HEK293 (cell line): ENCODE data around the gene FAM118B.

Source experiments
- TCF7L2 ChIP-seq: IDR thresholded peaks from 2 replicates; pipeline ENCODE4 v1.6.1; 2011; ENCODE audit warnings: low read depth, mild to moderate bottlenecking, inconsistent platforms, low read length, moderate library complexity, borderline replicate concordance
- ZNF514 ChIP-seq: fragments of 450-650 bp; formaldehyde crosslinking; IDR thresholded peaks from 2 replicates; pipeline ENCODE4 v1.5.1; 2016; ENCODE audit warnings: missing biosample characterization, missing genetic modification characterization
- ZNF621 ChIP-seq: fragments of 450-650 bp; formaldehyde crosslinking; IDR thresholded peaks from 2 replicates; pipeline ENCODE4 v1.5.1; 2017; ENCODE audit warnings: missing biosample characterization, missing genetic modification characterization
- TF ChIP-seq, protein P1 (sequence below): fragments of 450-650 bp; formaldehyde crosslinking; IDR thresholded peaks from 2 replicates; pipeline ENCODE4 v1.5.1; 2016; ENCODE audit warnings: missing biosample characterization, missing genetic modification characterization
- TF ChIP-seq, protein P2 (sequence below): fragments of 450-650 bp; formaldehyde crosslinking; IDR thresholded peaks from 2 replicates; pipeline ENCODE4 v1.5.1; 2016; ENCODE audit warnings: missing biosample characterization, missing genetic modification characterization

DNA sequence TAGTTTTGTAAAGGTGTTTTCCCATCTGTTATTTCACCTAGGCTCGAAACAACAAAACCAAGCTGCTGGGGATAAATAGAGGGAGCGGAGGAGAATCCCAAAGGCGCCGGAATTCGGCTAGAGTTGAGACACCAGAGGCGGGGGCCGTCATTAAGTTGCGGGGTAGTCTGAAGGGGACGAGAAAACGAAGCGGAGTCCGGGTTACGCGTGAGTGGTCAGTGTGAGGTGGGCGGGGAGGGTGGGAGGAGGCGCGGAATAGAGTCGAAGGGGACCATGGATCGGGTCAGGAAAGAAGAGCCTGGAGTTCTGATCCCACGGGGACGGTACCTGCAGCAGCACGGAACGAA is 56.8 kb downstream of the FAM118B start:
- no peak for TF ChIP-seq ZNF621 (tag by site-specific recombination)
- TF ChIP-seq, protein P1, sequence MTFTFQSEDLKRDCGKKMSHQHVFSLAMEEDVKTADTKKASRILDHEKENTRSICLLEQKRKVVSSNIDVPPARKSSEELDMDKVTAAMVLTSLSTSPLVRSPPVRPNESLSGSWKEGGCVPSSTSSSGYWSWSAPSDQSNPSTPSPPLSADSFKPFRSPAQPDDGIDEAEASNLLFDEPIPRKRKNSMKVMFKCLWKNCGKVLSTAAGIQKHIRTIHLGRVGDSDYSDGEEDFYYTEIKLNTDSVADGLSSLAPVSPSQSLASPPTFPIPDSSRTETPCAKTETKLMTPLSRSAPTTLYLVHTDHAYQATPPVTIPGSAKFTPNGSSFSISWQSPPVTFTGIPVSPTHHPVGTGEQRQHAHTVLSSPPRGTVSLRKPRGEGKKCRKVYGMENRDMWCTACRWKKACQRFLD (tag by site-specific recombination): no peak
- TF ChIP-seq ZNF514 (tag by site-specific recombination): no peak
- TF ChIP-seq, protein P2, sequence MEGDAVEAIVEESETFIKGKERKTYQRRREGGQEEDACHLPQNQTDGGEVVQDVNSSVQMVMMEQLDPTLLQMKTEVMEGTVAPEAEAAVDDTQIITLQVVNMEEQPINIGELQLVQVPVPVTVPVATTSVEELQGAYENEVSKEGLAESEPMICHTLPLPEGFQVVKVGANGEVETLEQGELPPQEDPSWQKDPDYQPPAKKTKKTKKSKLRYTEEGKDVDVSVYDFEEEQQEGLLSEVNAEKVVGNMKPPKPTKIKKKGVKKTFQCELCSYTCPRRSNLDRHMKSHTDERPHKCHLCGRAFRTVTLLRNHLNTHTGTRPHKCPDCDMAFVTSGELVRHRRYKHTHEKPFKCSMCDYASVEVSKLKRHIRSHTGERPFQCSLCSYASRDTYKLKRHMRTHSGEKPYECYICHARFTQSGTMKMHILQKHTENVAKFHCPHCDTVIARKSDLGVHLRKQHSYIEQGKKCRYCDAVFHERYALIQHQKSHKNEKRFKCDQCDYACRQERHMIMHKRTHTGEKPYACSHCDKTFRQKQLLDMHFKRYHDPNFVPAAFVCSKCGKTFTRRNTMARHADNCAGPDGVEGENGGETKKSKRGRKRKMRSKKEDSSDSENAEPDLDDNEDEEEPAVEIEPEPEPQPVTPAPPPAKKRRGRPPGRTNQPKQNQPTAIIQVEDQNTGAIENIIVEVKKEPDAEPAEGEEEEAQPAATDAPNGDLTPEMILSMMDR (tag by site-specific recombination): no peak
- TF ChIP-seq TCF7L2: no peak
